ENCODE data around the gene TMEM181. TPM values are rescaled to one million over a fixed set of nuclear protein-coding genes. Genes with fewer than 3 reads are reported as not detected.

The TMEM181 gene, protein sequence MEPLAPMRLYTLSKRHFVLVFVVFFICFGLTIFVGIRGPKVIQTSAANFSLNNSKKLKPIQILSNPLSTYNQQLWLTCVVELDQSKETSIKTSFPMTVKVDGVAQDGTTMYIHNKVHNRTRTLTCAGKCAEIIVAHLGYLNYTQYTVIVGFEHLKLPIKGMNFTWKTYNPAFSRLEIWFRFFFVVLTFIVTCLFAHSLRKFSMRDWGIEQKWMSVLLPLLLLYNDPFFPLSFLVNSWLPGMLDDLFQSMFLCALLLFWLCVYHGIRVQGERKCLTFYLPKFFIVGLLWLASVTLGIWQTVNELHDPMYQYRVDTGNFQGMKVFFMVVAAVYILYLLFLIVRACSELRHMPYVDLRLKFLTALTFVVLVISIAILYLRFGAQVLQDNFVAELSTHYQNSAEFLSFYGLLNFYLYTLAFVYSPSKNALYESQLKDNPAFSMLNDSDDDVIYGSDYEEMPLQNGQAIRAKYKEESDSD
- 12.4 and 15.6 TPM in 2 replicates for total RNA-seq

DNA sequence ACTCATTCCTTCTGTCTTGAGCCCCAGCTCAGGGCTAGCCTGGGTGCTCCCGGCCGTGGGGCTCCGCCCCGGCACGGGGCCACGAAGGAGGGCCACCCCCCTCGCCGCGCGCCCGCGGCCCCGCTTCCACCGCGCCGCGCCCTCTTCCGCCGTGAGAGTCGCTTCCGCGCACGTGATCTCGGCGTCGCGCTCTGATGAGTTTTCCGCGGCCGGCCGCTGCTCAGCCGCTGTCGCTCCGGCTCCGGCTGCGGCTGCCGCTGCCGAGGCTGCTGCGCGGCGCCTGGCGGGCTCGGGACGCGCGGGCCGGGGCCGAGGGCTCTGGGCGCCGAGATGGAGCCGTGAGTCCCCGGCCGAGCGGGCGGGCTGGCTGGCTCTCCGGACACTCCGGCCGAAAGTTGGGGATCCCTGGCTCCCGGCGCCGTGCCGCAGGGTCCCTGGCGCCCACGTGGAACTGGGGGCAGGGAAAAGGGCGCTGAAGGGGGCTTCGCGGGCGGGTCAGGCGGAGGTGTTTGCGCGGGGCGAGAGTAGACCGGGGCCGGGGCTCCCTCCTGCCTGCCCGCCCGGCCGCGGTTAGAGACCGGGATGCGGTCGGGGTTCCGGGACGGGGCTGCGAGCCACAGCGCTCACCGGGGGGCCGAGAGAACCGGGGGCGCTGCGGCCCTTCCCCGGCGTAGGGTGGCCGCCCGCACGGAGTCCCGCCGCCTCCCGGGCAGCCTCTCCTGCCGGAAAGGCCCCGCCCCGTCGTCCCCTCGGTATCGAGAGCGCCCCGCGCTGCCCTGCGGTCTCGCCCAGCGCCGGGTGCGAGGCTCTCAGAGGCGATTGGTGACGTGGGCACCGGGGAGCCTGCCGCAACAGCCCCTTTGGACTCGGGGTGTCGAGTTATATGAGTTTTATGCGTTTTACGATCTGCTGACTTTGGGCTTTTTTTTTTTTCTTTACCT lies at the start of gene TMEM181:
TSS of gene TMEM181 (plus strand) at position 197 of the 941 bp plus-strand sequence. CDS start at position 331, 134 bp downstream.

DNA sequence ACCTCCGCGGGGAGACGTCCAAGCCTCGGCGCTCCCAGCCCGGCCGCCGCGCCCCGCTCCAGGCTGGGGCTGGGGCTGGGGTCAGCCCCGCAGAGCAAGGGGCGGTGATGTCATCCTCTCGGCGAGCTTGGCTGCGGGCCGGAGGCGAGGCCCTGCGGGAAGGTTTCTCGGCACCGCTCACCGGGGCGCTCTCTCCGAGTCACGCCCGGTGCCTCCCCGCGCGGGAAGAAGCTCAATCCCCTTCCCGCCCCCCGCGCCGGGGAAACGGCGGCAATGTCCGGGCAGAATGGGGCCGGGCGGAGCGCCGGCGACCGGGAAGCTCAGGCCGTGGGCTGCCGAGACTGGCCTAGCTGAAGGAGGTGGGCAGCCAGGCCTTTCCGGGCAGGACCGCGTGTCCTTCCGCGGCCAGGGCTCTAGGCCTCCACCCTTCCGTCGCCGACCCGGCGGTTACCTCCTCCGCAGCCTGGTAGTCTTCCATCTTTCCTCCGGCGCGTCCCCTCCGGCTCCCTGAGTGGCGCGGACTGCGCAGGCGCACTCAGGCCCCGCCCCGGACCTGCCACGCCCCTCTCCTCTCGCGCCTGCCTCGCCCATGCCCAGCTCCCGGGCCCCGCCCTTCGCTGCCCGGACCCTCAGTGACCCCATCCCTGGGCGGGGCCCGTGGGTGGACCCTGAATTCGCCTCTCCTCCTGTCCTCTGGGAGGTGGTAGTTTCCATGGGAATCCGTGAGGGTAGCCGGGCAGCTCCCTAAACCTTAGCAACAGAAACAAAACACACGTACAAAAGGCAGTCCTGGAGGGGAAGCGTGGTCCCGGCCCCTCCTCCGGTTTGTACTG lies 84.6 kb downstream of the TMEM181 start, which contains the start of gene DYNLT1:
TSS of gene DYNLT1 (minus strand) at position 513 of the 833 bp plus-strand sequence. CDS start at position 478, 35 bp downstream.

DNA sequence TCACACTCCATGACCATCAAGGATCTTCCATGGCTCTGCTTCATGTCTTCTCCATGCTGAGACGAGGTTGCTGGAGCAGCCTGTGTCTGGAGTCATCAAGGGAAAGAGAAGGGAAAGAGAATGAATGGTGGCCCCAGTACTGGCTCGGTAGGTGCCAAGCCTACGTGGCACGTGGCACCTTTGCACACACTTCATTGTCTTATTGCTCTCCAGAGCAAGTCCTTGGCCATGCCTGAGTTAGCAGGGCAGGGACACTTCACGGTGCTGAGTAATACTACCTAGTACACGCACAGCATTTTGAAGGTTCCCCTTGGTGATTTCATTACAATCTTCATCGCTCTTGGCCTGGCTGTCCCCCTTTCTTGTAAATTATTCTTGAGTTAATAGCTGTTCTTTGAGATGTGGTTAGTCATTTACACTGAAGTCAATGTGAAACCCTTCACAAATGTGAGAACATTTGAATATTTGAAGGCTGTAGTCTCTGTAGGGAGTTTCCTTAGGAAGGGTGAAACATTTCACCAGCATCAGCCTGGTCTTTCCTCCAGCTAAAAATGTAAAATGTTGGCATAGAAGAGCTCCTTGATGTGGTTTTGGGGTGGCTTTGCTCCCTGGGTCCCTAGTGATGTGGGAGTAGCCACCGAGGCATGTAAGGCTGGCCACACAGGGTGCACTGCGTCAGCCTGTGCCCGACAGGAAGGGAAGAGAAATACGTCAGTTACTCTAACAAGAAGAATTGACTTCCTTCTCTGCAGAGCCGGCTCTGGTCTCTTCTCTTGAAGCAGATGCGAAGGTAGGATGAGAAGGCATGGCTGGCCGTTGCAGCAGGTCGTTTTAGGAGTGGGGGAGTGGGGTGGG lies 89.6 kb downstream of the TMEM181 start, which contains the start of gene SYTL3:
TSS of gene SYTL3 (plus strand) at position 766 of the 855 bp plus-strand sequence. CDS start 13,215 bp downstream, outside the sequence.

Other genes starting within 250 kb of the TMEM181 start
- gene TULP4, start 247.6 kb upstream of the TMEM181 start, total RNA-seq = 20.5 and 41.8 TPM in 2 replicates
- gene DYNLT1, start 84.7 kb downstream of the TMEM181 start, total RNA-seq = 99.3 and 111 TPM in 2 replicates
- 2.9 and 3.6 TPM in 2 replicates for gene SYTL3, start 90.0 kb downstream of the TMEM181 start, total RNA-seq

All from mesangial cell (primary cell).